Islet precursor cell (in vitro differentiated cells): Measurements from ENCODE around the gene SMG7.

ENCODE experiments used
- DNase-seq: peaks from one replicate; pipeline ENCODE4 v3.0.0-alpha.2; 2018

SMG7 gene

DNA sequence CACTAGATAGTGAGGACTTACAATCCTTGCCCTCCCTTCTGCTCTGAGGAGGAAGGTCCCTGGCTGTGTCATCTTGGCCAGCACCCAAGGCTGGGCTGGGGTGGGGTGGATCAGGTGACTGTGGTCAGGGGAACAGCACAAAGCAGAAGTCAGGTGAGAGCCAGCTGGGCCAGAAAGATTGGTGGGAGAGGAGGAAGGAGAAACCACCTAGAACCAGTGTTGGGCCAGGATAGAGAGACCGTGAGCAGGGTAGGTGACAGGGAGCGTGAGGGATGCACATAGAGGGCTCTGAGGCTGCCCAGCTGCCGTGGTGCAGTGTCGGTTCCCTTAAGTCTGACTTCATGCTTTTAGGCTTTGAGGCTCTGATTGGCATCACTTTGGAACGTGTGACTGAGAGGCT lies 95.3 kb downstream of the SMG7 start:
- DNase-seq, result no peak

DNA sequence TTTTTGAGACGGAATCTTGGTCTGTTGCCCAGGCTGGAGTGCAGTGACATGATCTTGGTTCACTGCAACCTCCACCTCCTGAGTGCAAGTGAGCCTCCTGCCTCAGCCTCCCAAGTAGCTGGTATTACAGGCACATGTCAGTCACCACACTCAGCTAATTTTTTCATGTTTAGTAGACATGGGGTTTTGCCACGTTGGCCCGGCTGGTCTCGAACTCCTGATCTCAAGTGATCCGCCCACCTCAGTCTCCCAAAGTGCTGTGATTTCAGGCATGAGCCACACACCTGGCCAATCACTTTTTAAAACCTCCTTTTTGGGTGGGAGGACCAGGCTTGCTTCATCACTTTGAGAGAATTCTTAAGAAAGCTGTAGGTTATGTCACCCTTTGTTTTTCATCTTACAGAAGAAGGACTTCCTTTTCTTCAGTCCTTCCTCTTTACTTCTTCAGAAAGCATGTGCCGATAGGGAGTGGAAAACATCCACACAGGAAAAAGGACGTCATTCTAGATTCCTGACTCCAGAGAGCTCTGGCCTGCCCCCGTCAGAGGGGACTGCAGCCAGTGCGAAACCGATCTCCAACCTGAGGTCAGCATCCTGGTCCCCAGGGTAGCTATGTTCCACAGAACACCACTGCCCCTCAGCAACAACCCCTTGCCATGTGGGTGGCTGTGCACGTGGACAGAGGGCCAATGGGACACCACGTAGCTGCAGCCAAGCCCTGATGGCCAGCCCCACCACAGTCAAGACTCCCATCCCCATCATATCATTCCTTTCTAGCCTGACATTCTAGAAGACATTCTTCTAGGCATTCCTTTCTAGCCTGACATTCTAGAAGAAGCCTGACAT lies 96.1 kb downstream of the SMG7 start:
- peak; percentile 78 for DNase-seq

GRCh38 chr1:183569141-183569540 lies 96.8 kb downstream of the SMG7 start:
- DNase-seq, result peak; percentile 78

DNA sequence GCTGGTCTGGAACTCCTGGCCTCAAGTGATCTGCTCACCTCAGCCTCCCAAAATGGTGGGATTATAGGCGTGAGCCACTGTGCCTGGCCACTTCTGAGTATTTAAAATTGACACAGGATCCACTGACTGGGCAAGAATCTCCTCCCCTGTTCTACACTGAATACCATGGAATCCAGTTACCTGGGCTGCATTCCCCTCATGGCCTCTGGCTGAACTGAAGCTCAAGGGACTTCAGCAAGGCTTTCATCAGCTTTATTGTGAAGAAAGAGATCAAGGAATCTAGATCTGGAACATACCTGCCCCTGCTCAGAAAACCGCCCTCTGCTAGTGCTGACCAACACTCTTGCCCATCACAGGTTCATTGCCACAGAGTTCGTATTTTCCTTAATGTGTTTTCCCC lies 97.5 kb downstream of the SMG7 start:
- DNase-seq, result no peak

GRCh38 chr1:183570451-183570850 lies 98.2 kb downstream of the SMG7 start:
- no peak for DNase-seq

GRCh38 chr1:183571678-183572268 lies 99.5 kb downstream of the SMG7 start:
- no peak for DNase-seq

GRCh38 chr1:183572721-183573120 lies 100.4 kb downstream of the SMG7 start:
- DNase-seq, result no peak

- DNase-seq, result no peak
These were observed 103.3 kb downstream of the SMG7 start for GRCh38 chr1:183575606-183576005.

DNA sequence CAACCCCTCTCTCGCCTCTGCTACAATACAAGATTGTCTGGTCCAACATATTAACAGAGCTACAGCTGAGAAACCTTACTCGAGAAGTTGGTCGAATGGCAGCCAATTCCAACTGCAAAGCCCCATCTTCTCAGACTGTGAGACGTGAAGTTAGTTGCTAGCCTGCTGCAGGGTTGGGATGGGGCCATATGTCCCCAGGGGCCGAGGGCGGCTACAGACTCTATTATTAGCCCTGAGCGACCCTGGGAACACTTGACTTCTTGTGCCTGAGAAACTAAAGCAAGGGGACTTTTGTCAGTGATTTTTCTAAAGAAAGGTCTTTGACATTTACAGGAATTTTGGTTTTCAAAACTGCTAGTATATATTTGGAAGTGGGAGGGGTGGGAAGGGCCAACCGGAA lies 104.2 kb downstream of the SMG7 start:
- no peak for DNase-seq

GRCh38 chr1:183577897-183578465 lies 105.7 kb downstream of the SMG7 start:
- DNase-seq, result no peak

- no peak for DNase-seq
These were observed 106.6 kb downstream of the SMG7 start for GRCh38 chr1:183578856-183579255.

DNA sequence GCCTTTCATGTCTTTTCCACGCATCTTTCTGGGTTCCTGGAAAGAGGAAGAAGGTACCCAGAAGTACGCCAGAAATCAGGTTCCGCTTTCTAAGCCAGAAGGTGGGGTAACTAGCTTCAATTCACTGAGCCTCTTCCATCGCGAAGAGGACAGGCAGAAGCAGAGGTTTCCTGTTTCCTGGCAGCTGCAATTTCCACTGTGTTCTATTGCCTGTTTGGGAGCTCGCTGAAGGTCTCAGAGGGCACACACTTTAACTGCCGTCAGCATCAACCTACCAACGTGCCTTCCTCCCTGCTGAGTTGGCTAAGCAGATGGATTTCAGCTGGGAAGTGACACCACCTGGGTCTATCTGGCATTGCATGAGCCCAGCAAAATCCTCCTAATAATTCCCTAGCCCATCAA lies 108.0 kb downstream of the SMG7 start:
- DNase-seq, result peak; percentile 70

DNA sequence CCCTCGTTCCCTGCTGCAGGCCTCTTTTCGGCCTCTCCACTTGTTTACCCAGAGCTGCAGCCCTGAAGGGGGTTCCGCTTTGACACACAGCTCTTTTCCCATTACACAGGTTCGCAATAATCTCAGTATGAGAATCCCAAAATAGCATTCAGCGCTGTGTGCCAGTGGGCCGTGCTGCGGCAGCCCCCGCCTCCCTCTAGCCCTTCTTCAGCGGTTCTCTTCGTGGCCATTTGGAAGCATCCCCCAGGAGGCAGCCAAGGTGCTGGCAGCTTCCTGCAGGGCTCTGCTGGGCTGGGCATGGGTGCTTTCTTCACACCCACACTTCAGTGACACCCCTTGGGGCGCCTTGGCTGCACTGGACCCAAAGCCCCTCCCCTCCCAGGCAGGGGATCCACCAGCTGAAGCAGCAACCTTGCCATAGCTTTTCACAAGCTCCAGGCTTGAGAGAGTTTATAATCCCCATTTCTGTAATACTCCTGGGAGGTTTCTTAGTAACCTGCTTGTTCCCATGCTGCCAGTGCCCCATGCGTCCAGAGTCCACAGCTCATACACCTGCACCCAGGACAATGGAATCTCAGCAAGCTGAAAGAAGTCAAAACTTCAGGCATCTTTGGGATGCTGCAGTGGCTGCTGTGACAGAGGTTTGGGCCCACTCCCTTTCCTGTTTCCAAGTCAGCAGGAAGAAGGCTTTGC lies 109.9 kb downstream of the SMG7 start:
- DNase-seq, result no peak

DNA sequence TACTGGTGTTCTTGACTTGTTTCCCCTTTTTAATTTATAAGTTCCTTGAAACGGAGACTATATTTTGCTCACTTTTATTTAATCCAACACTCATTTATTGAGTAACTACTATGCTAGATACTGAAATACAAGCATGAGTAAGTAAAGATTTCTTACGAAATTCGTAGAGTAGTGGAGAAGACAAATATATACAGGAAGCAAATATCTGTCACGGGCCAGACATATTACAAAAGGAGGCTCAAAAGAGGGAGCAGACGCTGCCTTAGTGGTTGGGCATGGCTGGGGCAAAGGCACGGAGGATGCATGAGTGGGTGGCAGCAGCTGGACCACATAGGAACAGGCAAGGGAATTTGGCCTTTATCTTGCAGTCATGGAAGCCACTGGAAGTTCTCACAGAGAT lies 111.2 kb downstream of the SMG7 start:
- no peak for DNase-seq

DNA sequence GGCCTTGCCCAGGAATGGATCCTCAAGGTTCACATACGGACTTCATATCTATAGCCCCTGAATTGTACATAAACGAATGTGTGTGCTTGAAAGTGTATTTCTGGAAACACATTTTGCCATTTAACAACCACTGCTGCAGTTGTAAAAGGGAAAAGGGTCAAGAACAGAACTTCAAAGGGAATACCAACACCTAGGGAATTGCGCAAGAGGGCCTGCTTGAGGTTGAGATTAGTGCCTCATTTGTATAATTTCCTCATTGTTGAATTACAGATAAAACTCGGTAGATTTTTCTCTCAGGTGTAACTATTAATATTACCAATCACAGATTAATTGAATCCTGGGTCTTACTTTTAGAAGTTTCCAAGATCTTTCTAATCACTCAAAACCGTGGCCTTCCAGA lies 111.8 kb downstream of the SMG7 start:
- no peak for DNase-seq

- DNase-seq, result peak; percentile 71
These were observed 112.7 kb downstream of the SMG7 start for GRCh38 chr1:183585038-183585437.

GRCh38 chr1:183586455-183586854 lies 114.2 kb downstream of the SMG7 start:
- no peak for DNase-seq

- no peak for DNase-seq
These were observed 114.6 kb downstream of the SMG7 start for GRCh38 chr1:183586926-183587325.

GRCh38 chr1:183588827-183589226 lies 116.5 kb downstream of the SMG7 start:
- DNase-seq, result no peak

DNA sequence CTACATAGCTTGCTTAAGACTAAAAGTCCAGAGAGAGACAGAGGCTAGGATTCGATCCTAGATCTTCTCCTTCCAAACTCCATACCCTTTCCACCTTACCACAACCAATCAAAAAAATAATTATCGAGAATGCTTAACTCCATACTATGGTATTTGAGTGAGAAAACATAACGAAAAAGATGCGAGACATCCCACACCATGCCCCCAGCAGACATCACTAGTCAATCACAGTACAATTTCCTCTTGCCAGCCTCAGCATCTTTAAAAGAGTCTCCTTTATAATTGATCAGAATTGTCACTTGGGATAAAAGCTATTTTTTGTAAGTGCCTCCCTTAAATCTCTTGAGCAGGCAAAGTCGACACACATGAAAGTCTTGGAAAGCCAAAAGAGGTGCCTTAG lies 117.1 kb downstream of the SMG7 start:
- DNase-seq, result no peak

DNA sequence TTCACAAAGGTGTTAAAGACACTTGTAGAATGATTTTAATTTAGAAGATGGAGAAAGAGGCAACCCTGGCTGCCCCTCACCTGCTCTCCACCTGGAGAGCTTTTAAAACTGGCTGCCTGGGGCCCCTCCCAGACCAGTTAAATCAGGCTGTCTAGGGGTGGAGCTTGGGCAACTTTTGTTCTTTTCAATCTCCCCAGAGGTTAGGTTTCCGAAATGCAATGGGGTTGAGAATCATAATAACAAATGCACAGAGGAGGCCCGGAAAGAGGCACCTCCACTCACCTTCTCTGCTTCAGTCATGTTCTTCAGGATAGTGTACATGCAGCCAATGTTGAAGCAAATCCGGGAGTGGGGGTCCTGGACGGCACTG lies 117.6 kb downstream of the SMG7 start:
- DNase-seq, result peak; percentile 48

DNA sequence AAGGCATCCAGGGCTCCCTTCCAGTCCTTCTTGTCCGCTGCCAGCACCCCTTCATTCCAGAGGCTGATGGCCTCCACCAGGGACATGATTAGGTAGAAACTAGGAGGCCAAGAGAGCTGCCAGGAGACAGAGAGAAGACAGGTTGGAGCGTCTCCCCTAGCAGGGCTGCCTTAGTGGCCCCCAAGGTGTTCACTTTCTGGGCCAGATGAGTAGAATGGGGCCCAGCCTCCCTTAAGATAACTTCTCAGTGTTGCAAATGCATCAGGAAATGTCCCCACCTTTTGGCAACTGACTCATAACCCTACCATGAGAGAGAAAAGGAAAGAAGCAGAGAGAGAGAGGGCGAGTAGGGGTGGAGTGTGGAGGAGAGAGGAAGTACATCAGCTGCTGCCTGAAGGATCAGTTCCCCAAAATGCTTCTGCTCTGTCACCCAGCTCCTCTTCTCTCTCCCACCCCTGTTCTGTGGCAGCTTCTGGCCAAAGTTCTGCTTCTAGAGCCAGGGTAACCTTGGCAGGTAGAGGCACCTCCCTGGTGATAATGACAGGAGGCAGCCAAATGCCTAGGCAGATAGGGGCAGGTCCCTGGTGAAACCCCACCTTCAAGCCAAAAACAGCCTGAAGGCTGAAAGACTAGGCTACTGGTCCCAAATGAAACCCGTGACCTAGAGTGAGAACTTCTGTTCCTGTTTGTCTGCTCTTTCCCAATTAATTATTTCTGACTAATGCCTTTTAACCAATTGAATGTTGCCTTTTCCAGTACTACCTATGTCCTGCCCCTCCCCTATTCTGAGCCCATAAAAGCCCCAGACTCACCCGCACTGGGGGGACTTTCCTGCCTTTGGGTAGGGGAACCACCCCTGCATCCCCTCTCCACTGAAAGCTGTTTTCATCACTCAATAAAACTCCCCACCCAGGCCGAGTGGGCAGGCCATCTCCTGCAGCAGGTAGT lies 118.2 kb downstream of the SMG7 start, which contains the start of gene NCF2:
Gene NCF2 (minus strand): TSS at position 216 of the 948 bp plus-strand sequence. CDS start 130 bp downstream, at position 86.
- DNase-seq, result peak; percentile 32
